ENCODE data around the gene DAZAP2. TPM values are rescaled to one million over a fixed set of nuclear protein-coding genes. Genes with fewer than 3 reads are reported as not detected.

The DAZAP2 gene
- total and polyA plus RNA-seq, 9 of the 15 experiments (the other 6 are each of a cell fraction or from before 2014, with no cell fraction given) = 116 to 668 (median 227) TPM

DNA sequence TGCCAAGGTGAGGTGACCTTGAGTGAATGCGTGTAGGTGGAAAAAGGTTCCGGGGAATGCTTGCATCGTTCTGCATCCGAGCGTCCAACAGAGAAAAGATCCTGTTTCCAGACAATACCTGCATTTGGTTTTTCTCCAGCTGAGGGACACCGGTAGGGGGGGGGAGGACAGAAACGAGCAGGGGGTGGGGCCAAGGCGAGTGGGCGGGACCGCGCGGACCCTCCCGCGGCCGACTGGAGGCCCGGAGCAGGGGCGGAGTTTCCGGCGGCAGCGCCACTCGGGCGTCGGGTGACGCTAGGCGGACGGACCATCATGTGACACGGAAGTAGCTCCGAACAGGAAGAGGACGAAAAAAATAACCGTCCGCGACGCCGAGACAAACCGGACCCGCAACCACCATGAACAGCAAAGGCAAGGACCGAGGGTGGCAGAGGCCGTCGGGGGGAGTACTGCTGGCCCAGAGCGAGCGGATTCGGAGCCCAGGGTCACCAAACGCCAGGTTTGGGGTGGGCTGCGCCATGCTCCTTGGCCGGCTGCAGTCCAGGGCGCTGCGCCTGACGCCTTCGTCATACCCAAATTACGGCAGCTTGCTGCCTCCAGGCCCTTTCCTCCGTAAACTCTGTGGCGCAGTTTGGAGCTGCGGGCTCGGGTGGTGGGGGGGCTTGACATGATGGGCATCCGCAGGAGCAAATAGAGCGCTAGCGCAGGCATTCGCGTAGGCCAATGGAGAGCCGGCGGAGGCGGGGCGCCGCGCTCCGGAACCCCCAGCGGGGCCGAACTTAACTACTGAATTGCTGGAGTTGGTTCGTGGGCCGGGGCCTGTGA, at the start of gene DAZAP2 (continued):
- TF ChIP-seq, protein P1, sequence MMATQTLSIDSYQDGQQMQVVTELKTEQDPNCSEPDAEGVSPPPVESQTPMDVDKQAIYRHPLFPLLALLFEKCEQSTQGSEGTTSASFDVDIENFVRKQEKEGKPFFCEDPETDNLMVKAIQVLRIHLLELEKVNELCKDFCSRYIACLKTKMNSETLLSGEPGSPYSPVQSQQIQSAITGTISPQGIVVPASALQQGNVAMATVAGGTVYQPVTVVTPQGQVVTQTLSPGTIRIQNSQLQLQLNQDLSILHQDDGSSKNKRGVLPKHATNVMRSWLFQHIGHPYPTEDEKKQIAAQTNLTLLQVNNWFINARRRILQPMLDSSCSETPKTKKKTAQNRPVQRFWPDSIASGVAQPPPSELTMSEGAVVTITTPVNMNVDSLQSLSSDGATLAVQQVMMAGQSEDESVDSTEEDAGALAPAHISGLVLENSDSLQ (IDR thresholded peaks at IDR 0.05) = peak; percentile 99
- TF ChIP-seq SMARCA5 (IDR thresholded peaks at IDR 0.05) (peak; percentile 56; the same call in 1 of the 2 replicates), SREBF1 (IDR thresholded peaks at IDR 0.05; ENCODE audit: borderline replicate concordance, low read depth, low read length) (no peak), NFRKB (IDR thresholded peaks at IDR 0.05; ENCODE audit: low read depth) (peak; percentile 94), TSC22D4 (tag; IDR thresholded peaks at IDR 0.05) (no peak), STAT5B (CRISPR knock-in tag; IDR thresholded peaks at IDR 0.05) (no peak), SREBF2 (CRISPR knock-in tag; IDR thresholded peaks at IDR 0.05) (no peak), POLR3G (IDR thresholded peaks at IDR 0.05; ENCODE audit: extremely low read depth, insufficient read length, insufficient replicate concordance) (no peak), ETV6 (IDR thresholded peaks at IDR 0.05; ENCODE audit: borderline replicate concordance in 1 of 2, low read depth in 2 of 2, low read length in 1 of 2) (no peak), ETV6 (CRISPR knock-in tag; IDR thresholded peaks at IDR 0.05; ENCODE audit: borderline replicate concordance) (0 out of 2 replicates have a peak, but pooled peaks have one; percentile 15), STAT5A (IDR thresholded peaks at IDR 0.05; ENCODE audit: borderline replicate concordance, low read length) (no peak), RFX7 (CRISPR knock-in tag; IDR thresholded peaks at IDR 0.05) (no peak), LEF1 (IDR thresholded peaks at IDR 0.05) (peak; percentile 16; the same call in 1 of the 2 replicates), ZNF699 (CRISPR knock-in tag; IDR thresholded peaks at IDR 0.05; ENCODE audit: insufficient replicate concordance) (no peak), MAZ (CRISPR knock-in tag; conservative IDR thresholded peaks at IDR 0.05 in 1 of 2, IDR thresholded peaks at IDR 0.05 in 1 of 2) (peak; percentile 67 to 85), CREB1 (IDR thresholded peaks at IDR 0.05) (peak; percentile 78), CREB1 (CRISPR knock-in tag; IDR thresholded peaks at IDR 0.05) (peak; percentile 86), ZNF274 (IDR thresholded peaks at IDR 0.05; ENCODE audit: borderline replicate concordance, low read depth, low read length) (no peak), HOXB6 (CRISPR knock-in tag; IDR thresholded peaks at IDR 0.05; ENCODE audit: borderline replicate concordance) (no peak), EWSR1 (IDR thresholded peaks at IDR 0.05; ENCODE audit: borderline replicate concordance, low read depth, partially characterized antibody) (no peak)
- TF ChIP-seq, protein P2, sequence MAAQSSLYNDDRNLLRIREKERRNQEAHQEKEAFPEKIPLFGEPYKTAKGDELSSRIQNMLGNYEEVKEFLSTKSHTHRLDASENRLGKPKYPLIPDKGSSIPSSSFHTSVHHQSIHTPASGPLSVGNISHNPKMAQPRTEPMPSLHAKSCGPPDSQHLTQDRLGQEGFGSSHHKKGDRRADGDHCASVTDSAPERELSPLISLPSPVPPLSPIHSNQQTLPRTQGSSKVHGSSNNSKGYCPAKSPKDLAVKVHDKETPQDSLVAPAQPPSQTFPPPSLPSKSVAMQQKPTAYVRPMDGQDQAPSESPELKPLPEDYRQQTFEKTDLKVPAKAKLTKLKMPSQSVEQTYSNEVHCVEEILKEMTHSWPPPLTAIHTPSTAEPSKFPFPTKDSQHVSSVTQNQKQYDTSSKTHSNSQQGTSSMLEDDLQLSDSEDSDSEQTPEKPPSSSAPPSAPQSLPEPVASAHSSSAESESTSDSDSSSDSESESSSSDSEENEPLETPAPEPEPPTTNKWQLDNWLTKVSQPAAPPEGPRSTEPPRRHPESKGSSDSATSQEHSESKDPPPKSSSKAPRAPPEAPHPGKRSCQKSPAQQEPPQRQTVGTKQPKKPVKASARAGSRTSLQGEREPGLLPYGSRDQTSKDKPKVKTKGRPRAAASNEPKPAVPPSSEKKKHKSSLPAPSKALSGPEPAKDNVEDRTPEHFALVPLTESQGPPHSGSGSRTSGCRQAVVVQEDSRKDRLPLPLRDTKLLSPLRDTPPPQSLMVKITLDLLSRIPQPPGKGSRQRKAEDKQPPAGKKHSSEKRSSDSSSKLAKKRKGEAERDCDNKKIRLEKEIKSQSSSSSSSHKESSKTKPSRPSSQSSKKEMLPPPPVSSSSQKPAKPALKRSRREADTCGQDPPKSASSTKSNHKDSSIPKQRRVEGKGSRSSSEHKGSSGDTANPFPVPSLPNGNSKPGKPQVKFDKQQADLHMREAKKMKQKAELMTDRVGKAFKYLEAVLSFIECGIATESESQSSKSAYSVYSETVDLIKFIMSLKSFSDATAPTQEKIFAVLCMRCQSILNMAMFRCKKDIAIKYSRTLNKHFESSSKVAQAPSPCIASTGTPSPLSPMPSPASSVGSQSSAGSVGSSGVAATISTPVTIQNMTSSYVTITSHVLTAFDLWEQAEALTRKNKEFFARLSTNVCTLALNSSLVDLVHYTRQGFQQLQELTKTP (IDR thresholded peaks at IDR 0.05; ENCODE audit: low read depth in 1 of 2, partially characterized antibody in 2 of 2) = peak in 1 of 2 experiments; percentile 63

All from K562 (cell line).